ENCODE results near the gene ATP10B. TPM values are rescaled to one million over a fixed set of nuclear protein-coding genes. Genes with fewer than 3 reads are reported as not detected.
A peak's percentile ranks its signal among the peaks of the same experiment; 100 is the strongest.
"Not testable (repeated sequence)": the region's sequence is repeated elsewhere in the genome, so short reads cannot be mapped to it uniquely, and the experiment has no call there.

The ATP10B gene
- 4.3 TPM for total RNA-seq

GRCh38 chr5:160852049-160852448, at the start of gene ATP10B:
TSS of gene ATP10B (minus strand) at chr5:160852211. CDS start at chr5:160688074, 164,137 bp downstream.
- peak; percentile 3 for DNase-seq

GRCh38 chr5:160901656-160902055, 49.6 kb upstream of the ATP10B start:
- no peak for DNase-seq

- no peak for DNase-seq
These were observed 47.7 kb upstream of the ATP10B start for GRCh38 chr5:160899735-160900134.

- DNase-seq: not testable (repeated sequence)
These were observed 41.4 kb upstream of the ATP10B start for GRCh38 chr5:160893180-160893964.

- no peak for DNase-seq
These were observed 35.8 kb upstream of the ATP10B start for GRCh38 chr5:160887780-160888179.

- not testable (repeated sequence) for DNase-seq
These were observed 21.7 kb upstream of the ATP10B start for GRCh38 chr5:160873560-160874200.

GRCh38 chr5:160869989-160870521, 18.0 kb upstream of the ATP10B start:
- peak; percentile 25 for DNase-seq

GRCh38 chr5:160867976-160868375, 16.0 kb upstream of the ATP10B start:
- DNase-seq: no peak

GRCh38 chr5:160851451-160851850, 560 bp downstream of the ATP10B start:
- DNase-seq: no peak

- no peak for DNase-seq
These were observed 1.6 kb downstream of the ATP10B start for GRCh38 chr5:160850421-160850820.

GRCh38 chr5:160847526-160848085, 4.4 kb downstream of the ATP10B start:
- DNase-seq: no peak

- DNase-seq: no peak
These were observed 5.4 kb downstream of the ATP10B start for GRCh38 chr5:160846642-160847041.

GRCh38 chr5:160844177-160844576, 7.8 kb downstream of the ATP10B start:
- no peak for DNase-seq

- DNase-seq: no peak
These were observed 8.8 kb downstream of the ATP10B start for GRCh38 chr5:160843240-160843639.

- peak; percentile 11 for DNase-seq
These were observed 14.0 kb downstream of the ATP10B start for GRCh38 chr5:160837749-160838593.

GRCh38 chr5:160837211-160837610, 14.8 kb downstream of the ATP10B start:
- no peak for DNase-seq

GRCh38 chr5:160835818-160836528, 16.0 kb downstream of the ATP10B start:
- no peak for DNase-seq

GRCh38 chr5:160835376-160835775, 16.6 kb downstream of the ATP10B start:
- DNase-seq: no peak

GRCh38 chr5:160833806-160834205, 18.2 kb downstream of the ATP10B start:
- no peak for DNase-seq

GRCh38 chr5:160831801-160832200, 20.2 kb downstream of the ATP10B start:
- DNase-seq: no peak

- DNase-seq: no peak
These were observed 27.6 kb downstream of the ATP10B start for GRCh38 chr5:160824301-160825001.
